HepG2 (cell line): Measurements from ENCODE around the gene CEACAM21. TPM values are rescaled to one million over a fixed set of nuclear protein-coding genes. Genes with fewer than 3 reads are reported as not detected.

ENCODE experiments used
- ATAC-seq: fragments of 200-7000 bp; cut with Tn5 transposase; 3 replicates; pipeline ENCODE4 v1.9.1; 2020; ENCODE audit warnings: mild to moderate bottlenecking, moderate library complexity
- BruUV-seq: library from RNA; stranded (reverse); fragments of 400-500 nt; replicated peaks from 2 replicates; lab custom pipeline; 2021; lab: Mats Ljungman, UMichigan
- CTCF ChIA-PET: fragments of 300-600 bp; formaldehyde crosslinking; extraction: SDS; loops from one replicate; lab custom pipeline; 2021; ENCODE audit warnings: low total read pairs, inconsistent platforms, low intra/inter-chr PET ratio; lab: Yijun Ruan, JAX
- POLR2A ChIA-PET: fragments of 350-600 bp; sonication (Branson Sonifier 250); formaldehyde crosslinking; loops from one replicate; lab custom pipeline; 2020; ENCODE audit warnings: antibody characterized with exemption, inconsistent platforms; lab: Yijun Ruan, JAX
- DNase-seq: peaks from one replicate; pipeline ENCODE4 v3.0.0-alpha.2; 2015; ENCODE audit warnings: low spot score
- FAIRE-seq: peaks from 3 replicates; lab custom pipeline; 2011; peaks lifted over from hg19 to GRCh38; lab: Jason Lieb, UNC
- H2AFZ ChIP-seq: one replicate; pipeline ENCODE4 v1.6.1; 2011; ENCODE audit warnings: low read length, inconsistent platforms
- H3K27ac ChIP-seq: fragments of 300-600 bp; 3 replicates; pipeline ENCODE4 v1.8.0; 2011; ENCODE audit warnings: mixed run types, mild to moderate bottlenecking, mixed read lengths, low read length, inconsistent platforms; ENCODE audit not compliant: insufficient read depth; ENCODE audit errors: extremely low read length
- H3K27me3 ChIP-seq, 2 experiments: fragments of 200-600 bp in 1 of 2; 2 replicates in 1 of 2; 3 replicates in 1 of 2; pipeline versions ENCODE4 v1.6.0 to v1.8.0; 2011; ENCODE audit warnings: low read length in 2 of 2, mild to moderate bottlenecking in 2 of 2, moderate library complexity in 2 of 2, inconsistent platforms in 1 of 2; ENCODE audit not compliant: insufficient read depth in 2 of 2, control insufficient read depth in 1 of 2
- H3K36me3 ChIP-seq, 2 experiments: fragments of 200-600 bp in 1 of 2; replicated peaks in 1 of 2; 2 replicates in 1 of 2; 3 replicates in 1 of 2; pipeline versions ENCODE4 v1.5.1 to v1.8.0; 2011; ENCODE audit warnings: low read length in 2 of 2, inconsistent platforms in 1 of 2; ENCODE audit not compliant: insufficient read depth in 2 of 2, control insufficient read depth in 1 of 2
- H3K4me1 ChIP-seq: 2 replicates; pipeline ENCODE4 v1.5.1; 2012; ENCODE audit warnings: low read length, inconsistent platforms; ENCODE audit not compliant: insufficient read depth
- H3K4me2 ChIP-seq: 2 replicates; pipeline ENCODE4 v1.6.0; 2011; ENCODE audit warnings: low read depth, low read length, inconsistent platforms
- H3K4me3 ChIP-seq, 3 experiments: fragments of 200-600 bp in 1 of 3; sonication (generic), shearing (Covaris generic) in 1 of 3; replicated peaks in 1 of 3; 2 replicates each; pipeline ENCODE4 v1.5.1; 2011 to 2016; ENCODE audit warnings: low read length in 3 of 3, inconsistent platforms in 2 of 3, low read depth in 2 of 3, mild to moderate bottlenecking in 2 of 3, control low read depth in 1 of 3, mixed read lengths in 1 of 3; ENCODE audit not compliant: insufficient read depth in 1 of 3
- H3K79me2 ChIP-seq: one replicate; pipeline ENCODE4 v1.6.1; 2011; ENCODE audit warnings: low read length, inconsistent platforms; ENCODE audit not compliant: insufficient read depth
- H3K9ac ChIP-seq: 2 replicates; pipeline ENCODE4 v1.6.0; 2011; ENCODE audit warnings: mild to moderate bottlenecking, low read depth, low read length, inconsistent platforms; ENCODE audit not compliant: insufficient read depth
- H3K9me3 ChIP-seq: 2 replicates; pipeline ENCODE4 v1.5.1; 2012; ENCODE audit warnings: mild to moderate bottlenecking, low read length
- H4K20me1 ChIP-seq: 2 replicates; pipeline ENCODE4 v1.6.0; 2011; ENCODE audit warnings: inconsistent platforms, mild to moderate bottlenecking, low read length, moderate library complexity; ENCODE audit not compliant: insufficient read depth
- CEBPB ChIP-seq: IDR thresholded peaks from 2 replicates; pipeline ENCODE4 v1.6.1; 2011; ENCODE audit warnings: low read depth, low read length, improper control_type of control experiment, borderline replicate concordance
- DPF2 ChIP-seq: sonication (generic); formaldehyde crosslinking; IDR thresholded peaks from 2 replicates; pipeline ENCODE4 v1.4.0; 2020; ENCODE audit warnings: mild to moderate bottlenecking, low read depth, missing genetic modification reagents, borderline replicate concordance
- IKZF4 ChIP-seq: sonication (generic); formaldehyde crosslinking; IDR thresholded peaks from 2 replicates; pipeline ENCODE4 v1.5.1; 2020; ENCODE audit warnings: borderline replicate concordance, mild to moderate bottlenecking, low read depth, missing genetic modification reagents; ENCODE audit errors: not compliant biosample characterization
- MED8 ChIP-seq: sonication (generic); formaldehyde crosslinking; IDR thresholded peaks from 2 replicates; pipeline ENCODE4 v1.8.1; 2023; ENCODE audit warnings: mild to moderate bottlenecking, missing genetic modification reagents; ENCODE audit not compliant: insufficient replicate concordance
- MTA1 ChIP-seq: sonication (generic); formaldehyde crosslinking; IDR thresholded peaks from 2 replicates; pipeline ENCODE4 v1.4.0; 2020; ENCODE audit warnings: missing genetic modification reagents, mild to moderate bottlenecking, borderline replicate concordance
- SNRNP70 ChIP-seq: fragments of 200-400 bp; formaldehyde crosslinking; IDR thresholded peaks from 2 replicates; pipeline ENCODE4 v1.6.1; 2017; ENCODE audit warnings: mild to moderate bottlenecking, low read depth, low read length, moderate library complexity
- ZBTB42 ChIP-seq: sonication (generic); formaldehyde crosslinking; IDR thresholded peaks from 2 replicates; pipeline ENCODE4 v1.5.0; 2020; ENCODE audit warnings: mild to moderate bottlenecking, missing genetic modification reagents
- ZNF10 ChIP-seq: sonication (generic); formaldehyde crosslinking; IDR thresholded peaks from 2 replicates; pipeline ENCODE4 v1.4.0; 2020; ENCODE audit warnings: mild to moderate bottlenecking, low read depth, missing genetic modification reagents, borderline replicate concordance
- ZNF207 ChIP-seq: fragments of 450-650 bp; IDR thresholded peaks from 2 replicates; pipeline ENCODE4 v1.6.1; 2016; ENCODE audit warnings: antibody characterized with exemption, borderline replicate concordance
- ZNF589 ChIP-seq: sonication (generic); formaldehyde crosslinking; conservative IDR thresholded peaks from 2 replicates; pipeline ENCODE4 v1.8.0; 2022; ENCODE audit warnings: mild to moderate bottlenecking, moderate library complexity, missing genetic modification reagents
- ZNF747 ChIP-seq: sonication (generic); formaldehyde crosslinking; IDR thresholded peaks from 2 replicates; pipeline ENCODE4 v1.8.1; 2023; ENCODE audit warnings: missing genetic modification reagents, mild to moderate bottlenecking, borderline replicate concordance
- WGBS: methylation state at CpG from one replicate; pipeline ENCODE4 v1.1.6; 2017; ENCODE audit warnings: low lambda C conversion rate; 5-methylcytosine and 5-hydroxymethylcytosine counted together
- in situ Hi-C: cut with HindIII; loops from 2 replicates; pipeline ENCODE4 v1.10.0; 2017; ENCODE audit warnings: low pct_unique_long_range_greater_than_20kb; ENCODE audit not compliant: extremely low pct_ligation_motif_present
- intact Hi-C: fragments of 100-400 bp; cut with micrococcal nuclease; formaldehyde crosslinking; loops from one replicate; pipeline ENCODE4 v1.10.0; 2022; ENCODE audit not compliant: unreplicated experiment
- polyA plus RNA-seq, 8 experiments: library from polyadenylated mRNA; depleted of rRNA in 3 of 8; stranded (reverse) in 7 of 8; unstranded in 1 of 8; fragments of >200 nt; fragmentation: Illumina TruSeq in 4 of 8; extraction: Trizol in 4 of 8; gene quantifications; 2 replicates each; pipeline versions ENCODE4 v1.2.1 to v1.2.3, GENCODE V29; 2011 to 2016; ENCODE audit warnings: low read depth in 4 of 8, missing spikeins in 1 of 8, mixed read lengths in 1 of 8; ENCODE audit not compliant: insufficient read depth in 1 of 8
- total RNA-seq, 5 experiments: library from RNA; depleted of rRNA; stranded (reverse); fragments of >200 nt; fragmentation: Illumina TruSeq; extraction: Trizol; gene quantifications; 2 replicates each; pipeline ENCODE4 v1.2.3, GENCODE V29; 2016; ENCODE audit warnings: low read depth in 1 of 5

The CEACAM21 gene
- total and polyA plus RNA-seq, 2 of the 13 experiments (the other 11 are each of a cell fraction or from before 2014, with no cell fraction given), result 0.05 TPM; not detected in 1

DNA sequence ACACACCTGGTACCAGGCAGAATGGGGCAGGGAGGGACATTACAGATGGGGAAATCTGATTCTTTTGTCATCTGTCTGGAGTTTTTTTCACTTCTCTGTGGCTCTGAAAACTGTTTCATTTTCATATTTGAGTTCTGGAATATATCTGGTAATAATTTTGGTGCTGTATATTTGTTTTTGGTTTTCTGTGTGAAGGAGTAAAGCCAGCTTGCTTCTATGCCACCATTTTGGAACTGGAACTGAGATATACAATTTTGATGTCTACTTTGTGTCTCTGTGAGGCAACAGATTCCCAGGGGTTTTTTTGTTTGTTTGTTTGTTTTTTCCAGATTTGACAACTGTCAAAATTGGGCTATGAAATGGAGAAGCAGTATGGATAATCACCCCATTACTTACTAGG lies 34.8 kb downstream of the CEACAM21 start (continued):
- TF ChIP-seq SNRNP70, result no peak
- no peak for TF ChIP-seq ZNF207
- no peak for TF ChIP-seq ZBTB42 (CRISPR knock-in tag)
- no peak for TF ChIP-seq DPF2 (CRISPR knock-in tag)
- no peak for TF ChIP-seq ZNF10 (CRISPR knock-in tag)
- TF ChIP-seq MED8 (CRISPR knock-in tag), result no peak
- no peak for TF ChIP-seq ZNF747 (CRISPR knock-in tag)
- no peak for TF ChIP-seq MTA1 (CRISPR knock-in tag)
- TF ChIP-seq ZNF589 (CRISPR knock-in tag), result no peak
- TF ChIP-seq, all 625 proteins: peak for 0

DNA sequence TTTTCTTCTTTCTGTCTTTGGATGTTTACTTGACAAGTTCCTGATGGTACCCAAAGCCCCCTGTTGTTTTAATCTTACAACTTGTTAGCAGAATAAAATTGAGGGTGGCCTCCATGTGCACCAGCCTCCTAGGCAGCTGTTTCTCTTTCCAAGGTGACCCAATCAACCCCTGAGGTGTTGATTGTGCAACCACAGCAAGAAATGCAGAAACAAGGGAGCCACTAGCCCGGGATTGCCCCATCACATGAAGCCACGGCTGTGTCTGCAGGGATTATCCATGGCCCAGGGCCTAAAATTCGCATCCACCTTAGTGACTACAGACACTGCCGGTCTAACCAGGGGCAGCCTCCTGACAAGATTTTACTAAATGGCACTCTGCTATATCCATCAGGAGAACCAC lies 36.5 kb downstream of the CEACAM21 start:
- H3K4me2 ChIP-seq, result no peak overlapping the region
- peak; percentile 80 for TF ChIP-seq CEBPB
- TF ChIP-seq IKZF4, result no peak
- TF ChIP-seq, all 625 proteins: peak for 1
- no peaks in the 10 kb centered on the region for H3K4me1 ChIP-seq
- no peak for DNase-seq
- H3K36me3 ChIP-seq, result no peaks in the 10 kb centered on the region
- H3K79me2 ChIP-seq, result no peaks in the 10 kb centered on the region
- intact Hi-C loops, result no loop called here
- ChIA-PET CTCF (no interaction called here), POLR2A (no interaction called here)
- no peak for FAIRE-seq
- 11% methylated on average over 1 of the region's 4 CpGs for WGBS
- in situ Hi-C loops, result no loop called here
- no peak overlapping the region for H3K4me3 ChIP-seq
- ATAC-seq, result no peak
- no peaks in the 10 kb centered on the region for H3K9me3 ChIP-seq
- no peaks in the 10 kb centered on the region; a peak in 1 of 5 replicates for H3K27me3 ChIP-seq
- BruUV-seq, result no TSS peak
- H3K27ac ChIP-seq, result no peak overlapping the region
- no peak overlapping the region for H3K9ac ChIP-seq
- H2AFZ ChIP-seq, result no peak overlapping the region
- no peaks in the 10 kb centered on the region for H4K20me1 ChIP-seq
